UCSD-AML1 (cell line): ENCODE data around the gene DUT.

Experiments
- DNase-seq: peaks from one replicate; lab custom pipeline; 2025; ENCODE audit not compliant: unreplicated experiment; lab: John Stamatoyannopoulos, UW

The DUT gene

GRCh38 chr15:48330855-48331795 is at the start of gene DUT:
Gene DUT, plus strand, starts transcription at chr15:48331429. Its CDS starts 87 bp downstream, at chr15:48331516.
- DNase-seq: peak; percentile 87

DNA sequence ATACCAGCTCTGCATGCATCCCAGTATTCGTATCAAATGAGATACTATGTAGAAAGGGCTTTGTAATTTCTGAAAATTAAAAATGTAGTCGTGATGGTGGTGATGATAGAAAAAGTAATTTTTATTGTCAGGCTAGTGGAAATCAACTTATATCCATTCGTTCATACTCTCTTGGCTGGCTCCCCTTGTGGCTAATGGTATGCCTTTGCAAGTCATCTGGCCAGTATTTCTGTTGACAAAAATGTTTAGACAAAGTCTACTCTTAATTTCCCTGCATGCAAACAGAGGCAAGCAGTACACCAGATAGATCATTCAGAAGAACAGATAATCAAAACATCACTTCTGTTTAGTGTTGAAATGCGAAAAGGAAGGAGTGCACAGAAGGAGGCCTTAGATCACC is 49.6 kb upstream of the DUT start:
- DNase-seq: no peak

GRCh38 chr15:48282216-48282615 is 49.0 kb upstream of the DUT start:
- no peak for DNase-seq

DNA sequence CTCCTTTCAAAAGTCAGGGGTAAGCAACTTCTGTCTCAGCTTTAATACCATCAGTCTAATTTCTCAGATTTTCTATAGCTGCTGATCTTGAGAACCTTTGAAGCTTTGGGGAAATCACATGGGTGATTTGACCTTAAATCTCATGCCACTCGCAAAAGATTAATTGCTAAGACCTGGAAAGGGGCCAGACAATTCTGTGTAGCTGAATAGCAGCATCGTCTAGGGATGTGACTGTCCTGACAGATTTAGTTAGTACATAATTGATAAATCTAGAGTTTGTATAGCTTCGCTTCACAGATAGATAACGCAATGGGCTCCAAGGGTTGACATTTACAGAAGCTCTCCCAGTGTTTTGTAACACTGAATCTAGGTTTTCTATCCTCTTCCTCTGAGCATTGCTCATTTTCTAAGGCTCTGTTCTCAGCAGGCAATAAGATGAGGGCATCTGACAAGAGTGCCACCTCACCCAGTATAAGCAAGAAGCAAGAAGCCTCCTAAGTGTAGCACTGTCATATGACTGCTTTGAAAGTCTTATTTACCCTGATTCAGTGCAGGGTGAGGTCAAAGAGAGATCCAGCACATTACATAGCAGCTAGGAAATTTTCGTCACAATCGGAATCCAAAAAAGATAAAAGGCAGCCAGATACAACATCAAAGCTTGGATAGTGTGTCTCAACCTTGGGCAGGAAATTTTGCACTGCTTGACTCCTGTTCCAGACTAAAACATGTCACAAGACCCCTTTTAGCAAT is 47.7 kb upstream of the DUT start:
- DNase-seq: no peak

- DNase-seq: peak; percentile 9
Measured at GRCh38 chr15:48285329-48286214, 45.7 kb upstream of the DUT start.

DNA sequence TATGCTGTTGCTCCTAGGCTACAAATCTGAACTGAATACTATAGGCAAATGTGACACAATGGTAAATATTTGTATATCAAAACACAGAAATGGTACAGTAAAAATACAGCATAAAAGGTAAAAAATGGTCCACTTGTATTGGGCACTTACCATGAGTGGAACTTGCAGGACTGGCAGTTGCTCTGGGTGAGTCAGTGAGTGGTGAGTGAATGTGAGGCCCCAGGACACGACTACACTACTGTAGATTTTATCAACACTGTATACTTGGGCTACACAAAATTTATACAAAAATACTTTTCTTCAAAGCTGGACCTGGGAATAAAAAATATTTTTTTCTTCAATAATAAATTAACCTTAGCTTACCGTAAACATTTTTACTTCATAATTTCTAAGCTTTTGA is 41.6 kb upstream of the DUT start:
- DNase-seq: no peak

- no peak for DNase-seq
Measured at GRCh38 chr15:48292458-48292857, 38.8 kb upstream of the DUT start.

- no peak for DNase-seq
Measured at GRCh38 chr15:48297668-48298067, 33.6 kb upstream of the DUT start.

DNA sequence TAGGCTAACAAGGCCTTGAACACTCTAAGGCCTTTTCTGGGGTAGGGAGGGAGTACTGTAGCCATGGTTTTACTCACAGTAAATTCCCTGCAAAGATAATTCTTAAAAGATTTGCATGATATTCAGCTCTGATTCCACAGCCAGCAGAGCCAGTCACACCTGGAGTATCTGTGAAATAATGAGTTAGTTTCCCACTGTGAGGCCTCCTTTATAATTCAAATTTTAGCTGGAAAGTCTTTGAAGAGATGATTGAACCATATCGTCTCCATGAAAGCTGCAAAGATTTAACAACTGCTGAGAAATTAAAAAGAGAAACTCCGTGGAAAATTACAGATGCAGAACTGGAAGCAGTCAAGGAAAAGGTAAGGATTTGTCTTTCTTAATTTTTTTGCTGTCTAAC is 32.3 kb upstream of the DUT start:
- DNase-seq: no peak

DNA sequence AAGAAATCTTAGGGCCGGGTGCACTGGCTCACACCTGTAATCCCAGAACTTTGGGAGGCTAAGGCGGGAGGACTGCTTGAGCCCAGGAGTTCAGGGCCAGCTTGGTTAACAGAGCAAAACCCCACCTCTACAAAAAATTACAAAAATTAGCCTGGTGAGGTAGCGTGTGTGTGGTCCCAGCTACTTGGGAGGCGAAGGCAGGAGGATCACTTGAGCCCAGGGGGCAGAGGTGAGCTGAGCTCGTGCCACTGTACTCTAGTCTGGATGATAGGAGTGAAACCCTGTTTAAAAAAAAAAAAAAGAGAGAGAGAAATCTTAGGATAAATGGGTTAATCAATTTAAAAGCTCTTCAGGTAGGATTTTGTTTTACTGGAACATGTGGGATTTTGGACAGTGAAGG is 31.2 kb upstream of the DUT start:
- DNase-seq: no peak

- DNase-seq: no peak
Measured at GRCh38 chr15:48304398-48304797, 26.8 kb upstream of the DUT start.

- no peak for DNase-seq
Measured at GRCh38 chr15:48306639-48307038, 24.6 kb upstream of the DUT start.

GRCh38 chr15:48307586-48307985 is 23.6 kb upstream of the DUT start:
- no peak for DNase-seq

GRCh38 chr15:48309740-48310139 is 21.5 kb upstream of the DUT start:
- no peak for DNase-seq

- no peak for DNase-seq
Measured at GRCh38 chr15:48313216-48313615, 18.0 kb upstream of the DUT start.

- DNase-seq: no peak
Measured at GRCh38 chr15:48315041-48315440, 16.2 kb upstream of the DUT start.

GRCh38 chr15:48317221-48317620 is 14.0 kb upstream of the DUT start:
- no peak for DNase-seq

DNA sequence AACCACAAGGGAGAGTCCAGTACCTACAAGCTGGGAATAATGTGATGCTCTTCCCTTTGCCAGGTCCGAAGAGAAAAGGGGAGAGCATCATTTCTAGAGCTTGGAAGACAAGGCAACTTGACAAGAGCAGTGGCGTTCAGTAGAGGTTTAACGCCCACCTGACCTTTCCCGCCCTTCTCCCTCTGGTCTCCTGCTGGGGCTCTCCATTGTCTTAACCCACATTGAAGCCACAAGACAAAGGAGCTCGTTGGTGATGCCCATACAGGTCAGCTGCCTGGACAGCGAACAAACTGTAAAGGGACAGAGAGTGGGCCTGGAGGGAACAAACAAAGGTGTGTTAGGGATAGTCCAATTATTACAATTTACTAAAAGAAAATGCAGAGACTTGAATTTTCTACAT is 13.1 kb upstream of the DUT start:
- DNase-seq: no peak

DNA sequence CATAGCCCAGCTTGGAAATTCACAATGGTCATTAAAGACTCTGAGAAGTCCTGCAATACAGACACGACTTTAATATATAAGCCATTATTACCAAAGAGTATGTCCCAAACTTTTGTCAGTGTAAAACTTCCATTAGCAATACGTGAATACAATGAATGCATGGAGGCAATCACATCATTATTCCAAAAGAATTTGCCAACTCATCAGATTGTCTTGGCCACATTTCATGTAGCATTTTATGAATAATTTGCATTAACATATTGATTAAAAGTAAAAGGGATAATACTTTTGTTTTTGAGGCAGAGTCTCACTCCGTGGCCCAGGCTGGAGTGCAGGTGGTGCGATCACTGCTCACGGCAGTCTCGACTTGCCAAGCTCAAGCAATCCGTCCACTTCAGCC is 7.9 kb upstream of the DUT start:
- no peak for DNase-seq

- no peak for DNase-seq
Measured at GRCh38 chr15:48324949-48325348, 6.3 kb upstream of the DUT start.

DNA sequence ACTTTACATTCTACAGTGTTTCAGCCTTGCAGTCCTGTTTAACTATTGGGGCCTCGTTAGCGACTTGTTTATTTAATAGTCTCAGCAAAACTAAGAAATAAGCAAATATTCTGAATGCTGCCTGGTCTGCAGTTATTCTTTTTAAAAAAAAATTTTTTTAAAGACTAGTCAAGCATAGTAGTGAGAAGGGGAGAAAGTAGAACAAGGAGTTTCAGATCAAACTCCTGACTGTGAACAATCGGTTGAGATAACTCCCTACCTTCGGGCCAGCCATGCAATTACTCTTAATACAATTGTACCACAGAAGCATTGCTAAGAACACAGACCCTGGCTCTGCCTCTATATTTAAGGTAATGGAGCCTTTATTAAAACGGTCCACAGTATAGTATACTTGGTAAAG is 5.8 kb upstream of the DUT start:
- no peak for DNase-seq
